Measurements from ENCODE around the gene ART3.
"Not testable (repeated sequence)": the region's sequence is repeated elsewhere in the genome, so short reads cannot be mapped to it uniquely, and the experiment has no call there.

DNA sequence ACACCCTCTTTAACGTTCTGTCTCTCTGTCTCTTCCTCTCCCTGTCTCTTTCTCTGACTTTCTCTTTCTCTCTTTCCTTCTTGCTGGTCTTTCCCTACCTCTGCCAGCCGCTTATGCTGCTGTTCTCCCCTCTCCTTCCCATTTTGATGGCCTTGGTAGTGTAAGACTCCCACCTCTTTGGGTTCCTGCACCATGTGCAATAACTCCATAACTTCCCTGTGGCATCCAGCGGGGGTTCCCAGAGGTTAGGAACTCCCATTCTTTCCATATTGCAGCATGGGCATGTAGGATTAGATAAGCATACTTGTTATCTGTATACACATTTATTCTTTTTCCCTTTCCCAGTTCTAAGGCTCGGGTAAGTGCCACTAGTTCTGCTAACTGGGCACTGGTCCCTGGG is 29.8 kb upstream of the ART3 start:
- TF ChIP-seq POLR2A (IDR thresholded peaks at IDR 0.05; ENCODE audit: control extremely low read depth in 1 of 2, low read depth in 2 of 2, low read length in 2 of 2); CREB1 (IDR thresholded peaks at IDR 0.05); MAFK (IDR thresholded peaks at IDR 0.05; ENCODE audit: low read depth, low read length); CHD2 (IDR thresholded peaks at IDR 0.05; ENCODE audit: low read length); BRCA1 (IDR thresholded peaks at IDR 0.05; ENCODE audit: low read depth, low read length): not testable (repeated sequence)
- TF ChIP-seq, protein P1, sequence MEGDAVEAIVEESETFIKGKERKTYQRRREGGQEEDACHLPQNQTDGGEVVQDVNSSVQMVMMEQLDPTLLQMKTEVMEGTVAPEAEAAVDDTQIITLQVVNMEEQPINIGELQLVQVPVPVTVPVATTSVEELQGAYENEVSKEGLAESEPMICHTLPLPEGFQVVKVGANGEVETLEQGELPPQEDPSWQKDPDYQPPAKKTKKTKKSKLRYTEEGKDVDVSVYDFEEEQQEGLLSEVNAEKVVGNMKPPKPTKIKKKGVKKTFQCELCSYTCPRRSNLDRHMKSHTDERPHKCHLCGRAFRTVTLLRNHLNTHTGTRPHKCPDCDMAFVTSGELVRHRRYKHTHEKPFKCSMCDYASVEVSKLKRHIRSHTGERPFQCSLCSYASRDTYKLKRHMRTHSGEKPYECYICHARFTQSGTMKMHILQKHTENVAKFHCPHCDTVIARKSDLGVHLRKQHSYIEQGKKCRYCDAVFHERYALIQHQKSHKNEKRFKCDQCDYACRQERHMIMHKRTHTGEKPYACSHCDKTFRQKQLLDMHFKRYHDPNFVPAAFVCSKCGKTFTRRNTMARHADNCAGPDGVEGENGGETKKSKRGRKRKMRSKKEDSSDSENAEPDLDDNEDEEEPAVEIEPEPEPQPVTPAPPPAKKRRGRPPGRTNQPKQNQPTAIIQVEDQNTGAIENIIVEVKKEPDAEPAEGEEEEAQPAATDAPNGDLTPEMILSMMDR (IDR thresholded peaks at IDR 0.05; ENCODE audit: control extremely low read depth in 1 of 3, insufficient read depth in 1 of 3, low read depth in 1 of 3, low read length in 3 of 3): not testable (repeated sequence)
- TF ChIP-seq, protein P2, sequence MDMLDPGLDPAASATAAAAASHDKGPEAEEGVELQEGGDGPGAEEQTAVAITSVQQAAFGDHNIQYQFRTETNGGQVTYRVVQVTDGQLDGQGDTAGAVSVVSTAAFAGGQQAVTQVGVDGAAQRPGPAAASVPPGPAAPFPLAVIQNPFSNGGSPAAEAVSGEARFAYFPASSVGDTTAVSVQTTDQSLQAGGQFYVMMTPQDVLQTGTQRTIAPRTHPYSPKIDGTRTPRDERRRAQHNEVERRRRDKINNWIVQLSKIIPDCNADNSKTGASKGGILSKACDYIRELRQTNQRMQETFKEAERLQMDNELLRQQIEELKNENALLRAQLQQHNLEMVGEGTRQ (IDR thresholded peaks at IDR 0.05; ENCODE audit: low read length): not testable (repeated sequence)
